K562 (cell line): Measurements from ENCODE around the gene CDC42EP5. TPM values are rescaled to one million over a fixed set of nuclear protein-coding genes. Genes with fewer than 3 reads are reported as not detected.

Experiments
- ADNP ChIP-seq: fragments of 200-800 bp; sonication (Bioruptor generic); IDR thresholded peaks from 2 replicates; pipeline ENCODE4 v1.6.1; 2016; ENCODE audit warnings: missing genetic modification characterization, missing compliant biosample characterization
- ATF1 ChIP-seq, 2 experiments: fragments of 450-650 bp in 1 of 2; IDR thresholded peaks; 2 replicates each; pipeline ENCODE4 v1.6.1; 2016; ENCODE audit warnings: missing compliant biosample characterization in 1 of 2, missing genetic modification characterization in 1 of 2
- HDAC1 ChIP-seq, 2 experiments: fragments of 450-650 bp; IDR thresholded peaks; 2 replicates each; pipeline ENCODE4 v1.6.1; 2016 to 2017; ENCODE audit warnings: inconsistent platforms in 1 of 2, mild to moderate bottlenecking in 1 of 2, moderate library complexity in 1 of 2
- MEIS2 ChIP-seq: fragments of 450-650 bp; IDR thresholded peaks from 2 replicates; pipeline ENCODE4 v1.6.1; 2014; ENCODE audit warnings: mild to moderate bottlenecking; ENCODE audit not compliant: partially characterized antibody
- POU5F1 ChIP-seq: fragments of 150-350 bp; IDR thresholded peaks from 2 replicates; pipeline ENCODE4 v1.6.1; 2014; ENCODE audit warnings: borderline replicate concordance, low read length, low read depth, mild to moderate bottlenecking; ENCODE audit not compliant: partially characterized antibody
- SMARCB1 ChIP-seq: IDR thresholded peaks from 2 replicates; pipeline ENCODE4 v1.6.1; 2011; ENCODE audit warnings: improper control_type of control experiment, low read depth; ENCODE audit not compliant: insufficient read length
- ZNF316 ChIP-seq: fragments of 450-650 bp; IDR thresholded peaks from 2 replicates; pipeline ENCODE4 v1.6.1; 2016
- ZNF347 ChIP-seq: fragments of 450-650 bp; formaldehyde crosslinking; IDR thresholded peaks from 2 replicates; pipeline ENCODE4 v1.4.0; 2020; ENCODE audit warnings: low read depth, mild to moderate bottlenecking, moderate library complexity
- polyA plus RNA-seq, 8 experiments: library from polyadenylated mRNA; depleted of rRNA in 4 of 8; stranded (reverse) in 5 of 8; unstranded in 3 of 8; fragments of >200 nt; fragmentation: Nextera tagmentation in 2 of 8; fragmentation: Illumina TruSeq in 1 of 8; extraction: Ambion mirVana in 2 of 8; extraction: Trizol in 1 of 8; gene quantifications; 2 replicates each; pipeline versions ENCODE4 v1.2.1 to v1.2.3, GENCODE V29; 2011 to 2014; ENCODE audit warnings: inconsistent platforms in 1 of 8, missing spikeins in 1 of 8
- total RNA-seq, 7 experiments: library from RNA; depleted of rRNA in 6 of 7; stranded (reverse); fragments of >200 nt in 6 of 7; fragmentation: Illumina TruSeq in 2 of 7; extraction: Trizol in 2 of 7; gene quantifications; 2 replicates each; pipeline versions ENCODE4 v1.2.1 to v1.2.3, GENCODE V29; 2011 to 2021; ENCODE audit warnings: low replicate concordance in 1 of 7
- TF ChIP-seq, protein P1 (sequence below): fragments of 450-650 bp; IDR thresholded peaks from 2 replicates; pipeline ENCODE4 v1.6.1; 2016; ENCODE audit warnings: low read depth
- TF ChIP-seq, protein P2 (sequence below): sonication (generic); formaldehyde crosslinking; IDR thresholded peaks from 2 replicates; pipeline ENCODE4 v1.8.1; 2023; ENCODE audit warnings: mild to moderate bottlenecking, missing genetic modification reagents
- TF ChIP-seq, protein P3 (sequence below): fragments of 250-450 bp; sonication (Bioruptor Pico); IDR thresholded peaks from 2 replicates; pipeline ENCODE4 v1.8.0; 2022; ENCODE audit warnings: inconsistent platforms
- TF ChIP-seq, protein P4 (sequence below): fragments of 450-650 bp; IDR thresholded peaks from one replicate; pipeline ENCODE4 v1.6.1; 2018; ENCODE audit warnings: mild to moderate bottlenecking, moderate library complexity; ENCODE audit not compliant: partially characterized antibody

CDC42EP5 gene
- total and polyA plus RNA-seq, 9 of the 15 experiments (the other 6 are each of a cell fraction or from before 2014, with no cell fraction given): 0.15 to 0.38 TPM; not detected in 7

DNA sequence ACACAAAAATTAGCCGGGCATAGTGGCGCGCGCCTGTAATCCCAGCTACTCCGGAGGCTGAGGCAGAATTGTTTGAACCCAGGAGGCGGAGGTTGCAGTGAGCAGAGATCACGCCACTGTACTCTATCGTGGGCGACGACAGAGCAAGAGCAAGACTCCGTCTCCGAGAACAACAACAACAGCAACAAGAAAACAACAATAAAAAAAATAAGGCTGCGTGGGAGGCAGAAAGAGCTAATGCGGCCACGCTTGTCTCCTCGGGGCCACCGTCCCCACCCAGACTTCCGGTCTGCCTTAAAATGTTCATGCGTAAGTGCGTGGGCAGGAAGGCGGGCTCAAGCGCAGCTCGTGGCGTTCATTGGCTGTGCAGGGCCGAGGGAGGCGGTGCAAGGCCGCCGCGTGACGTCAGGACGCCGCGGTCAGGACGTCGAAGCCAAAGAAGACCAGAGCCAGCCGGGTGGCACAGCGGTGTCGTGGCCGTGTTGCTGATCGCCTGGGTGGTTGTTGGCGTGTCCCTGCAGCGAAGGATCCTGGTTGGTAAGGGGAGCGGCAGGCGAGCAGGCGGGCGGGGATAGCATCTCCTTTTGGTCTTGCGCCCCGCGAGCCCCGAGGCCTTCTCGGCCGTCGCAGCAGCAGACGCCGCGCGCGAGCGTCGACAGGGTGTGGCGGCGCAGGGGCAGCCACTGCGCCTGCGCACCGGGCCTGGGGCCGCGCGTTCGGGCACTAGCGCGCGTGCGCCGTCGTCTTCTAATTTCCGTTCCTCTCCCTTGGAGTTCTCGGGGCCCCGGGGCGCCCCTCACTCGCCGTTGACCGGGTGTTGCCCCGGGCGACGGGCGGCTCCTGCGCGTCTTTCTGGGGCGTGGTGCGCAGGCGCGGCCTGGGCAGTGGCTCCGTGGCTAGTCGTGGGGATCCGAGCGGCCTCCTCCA is 24.1 kb downstream of the CDC42EP5 start, which contains the start of gene LENG8 (continued):
- TF ChIP-seq, protein P1, sequence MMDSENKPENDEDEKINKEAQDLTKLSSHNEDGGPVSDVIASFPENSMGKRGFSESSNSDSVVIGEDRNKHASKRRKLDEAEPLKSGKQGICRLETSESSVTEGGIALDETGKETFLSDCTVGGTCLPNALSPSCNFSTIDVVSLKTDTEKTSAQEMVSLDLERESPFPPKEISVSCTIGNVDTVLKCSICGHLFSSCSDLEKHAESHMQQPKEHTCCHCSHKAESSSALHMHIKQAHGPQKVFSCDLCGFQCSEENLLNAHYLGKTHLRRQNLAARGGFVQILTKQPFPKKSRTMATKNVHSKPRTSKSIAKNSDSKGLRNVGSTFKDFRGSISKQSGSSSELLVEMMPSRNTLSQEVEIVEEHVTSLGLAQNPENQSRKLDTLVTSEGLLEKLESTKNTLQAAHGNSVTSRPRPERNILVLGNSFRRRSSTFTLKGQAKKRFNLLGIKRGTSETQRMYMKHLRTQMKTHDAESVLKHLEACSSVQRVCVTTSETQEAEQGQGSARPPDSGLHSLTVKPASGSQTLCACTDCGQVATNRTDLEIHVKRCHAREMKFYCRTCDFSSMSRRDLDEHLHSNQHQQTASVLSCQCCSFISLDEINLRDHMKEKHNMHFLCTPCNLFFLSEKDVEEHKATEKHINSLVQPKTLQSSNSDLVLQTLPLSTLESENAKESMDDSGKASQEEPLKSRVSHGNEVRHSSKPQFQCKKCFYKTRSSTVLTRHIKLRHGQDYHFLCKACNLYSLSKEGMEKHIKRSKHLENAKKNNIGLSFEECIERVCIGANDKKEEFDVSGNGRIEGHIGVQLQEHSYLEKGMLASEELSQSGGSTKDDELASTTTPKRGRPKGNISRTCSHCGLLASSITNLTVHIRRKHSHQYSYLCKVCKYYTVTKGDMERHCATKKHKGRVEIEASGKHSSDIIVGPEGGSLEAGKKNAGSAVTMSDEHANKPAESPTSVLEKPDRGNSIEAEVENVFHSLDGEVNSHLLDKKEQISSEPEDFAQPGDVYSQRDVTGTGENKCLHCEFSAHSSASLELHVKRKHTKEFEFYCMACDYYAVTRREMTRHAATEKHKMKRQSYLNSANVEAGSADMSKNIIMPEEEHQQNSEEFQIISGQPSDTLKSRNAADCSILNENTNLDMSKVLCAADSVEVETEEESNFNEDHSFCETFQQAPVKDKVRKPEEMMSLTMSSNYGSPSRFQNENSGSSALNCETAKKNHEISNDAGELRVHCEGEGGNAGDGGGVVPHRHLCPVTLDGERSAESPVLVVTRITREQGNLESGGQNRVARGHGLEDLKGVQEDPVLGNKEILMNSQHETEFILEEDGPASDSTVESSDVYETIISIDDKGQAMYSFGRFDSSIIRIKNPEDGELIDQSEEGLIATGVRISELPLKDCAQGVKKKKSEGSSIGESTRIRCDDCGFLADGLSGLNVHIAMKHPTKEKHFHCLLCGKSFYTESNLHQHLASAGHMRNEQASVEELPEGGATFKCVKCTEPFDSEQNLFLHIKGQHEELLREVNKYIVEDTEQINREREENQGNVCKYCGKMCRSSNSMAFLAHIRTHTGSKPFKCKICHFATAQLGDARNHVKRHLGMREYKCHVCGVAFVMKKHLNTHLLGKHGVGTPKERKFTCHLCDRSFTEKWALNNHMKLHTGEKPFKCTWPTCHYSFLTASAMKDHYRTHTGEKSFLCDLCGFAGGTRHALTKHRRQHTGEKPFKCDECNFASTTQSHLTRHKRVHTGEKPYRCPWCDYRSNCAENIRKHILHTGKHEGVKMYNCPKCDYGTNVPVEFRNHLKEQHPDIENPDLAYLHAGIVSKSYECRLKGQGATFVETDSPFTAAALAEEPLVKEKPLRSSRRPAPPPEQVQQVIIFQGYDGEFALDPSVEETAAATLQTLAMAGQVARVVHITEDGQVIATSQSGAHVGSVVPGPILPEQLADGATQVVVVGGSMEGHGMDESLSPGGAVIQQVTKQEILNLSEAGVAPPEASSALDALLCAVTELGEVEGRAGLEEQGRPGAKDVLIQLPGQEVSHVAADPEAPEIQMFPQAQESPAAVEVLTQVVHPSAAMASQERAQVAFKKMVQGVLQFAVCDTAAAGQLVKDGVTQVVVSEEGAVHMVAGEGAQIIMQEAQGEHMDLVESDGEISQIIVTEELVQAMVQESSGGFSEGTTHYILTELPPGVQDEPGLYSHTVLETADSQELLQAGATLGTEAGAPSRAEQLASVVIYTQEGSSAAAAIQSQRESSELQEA: peak; percentile 97
- TF ChIP-seq SMARCB1 (no peak), HDAC1 (IDR thresholded peaks at IDR 0.05) (peak in 1 of 2 experiments; percentile 55; a peak in 1 of 4 replicates), ZNF316 (no peak; the same call in 1 of the 2 replicates), ATF1 (CRISPR knock-in tag; IDR thresholded peaks at IDR 0.05) (peak; percentile 65), ATF1 (tag; IDR thresholded peaks at IDR 0.05) (peak; percentile 99), ZNF347 (CRISPR knock-in tag) (no peak), MEIS2 (peak; percentile 90), POU5F1 (peak; percentile 58), ADNP (tag) (no peak)
- TF ChIP-seq, protein P2, sequence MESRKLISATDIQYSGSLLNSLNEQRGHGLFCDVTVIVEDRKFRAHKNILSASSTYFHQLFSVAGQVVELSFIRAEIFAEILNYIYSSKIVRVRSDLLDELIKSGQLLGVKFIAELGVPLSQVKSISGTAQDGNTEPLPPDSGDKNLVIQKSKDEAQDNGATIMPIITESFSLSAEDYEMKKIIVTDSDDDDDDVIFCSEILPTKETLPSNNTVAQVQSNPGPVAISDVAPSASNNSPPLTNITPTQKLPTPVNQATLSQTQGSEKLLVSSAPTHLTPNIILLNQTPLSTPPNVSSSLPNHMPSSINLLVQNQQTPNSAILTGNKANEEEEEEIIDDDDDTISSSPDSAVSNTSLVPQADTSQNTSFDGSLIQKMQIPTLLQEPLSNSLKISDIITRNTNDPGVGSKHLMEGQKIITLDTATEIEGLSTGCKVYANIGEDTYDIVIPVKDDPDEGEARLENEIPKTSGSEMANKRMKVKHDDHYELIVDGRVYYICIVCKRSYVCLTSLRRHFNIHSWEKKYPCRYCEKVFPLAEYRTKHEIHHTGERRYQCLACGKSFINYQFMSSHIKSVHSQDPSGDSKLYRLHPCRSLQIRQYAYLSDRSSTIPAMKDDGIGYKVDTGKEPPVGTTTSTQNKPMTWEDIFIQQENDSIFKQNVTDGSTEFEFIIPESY: 0 out of 2 replicates have a peak, but pooled peaks have one; percentile 45
- TF ChIP-seq, protein P3, sequence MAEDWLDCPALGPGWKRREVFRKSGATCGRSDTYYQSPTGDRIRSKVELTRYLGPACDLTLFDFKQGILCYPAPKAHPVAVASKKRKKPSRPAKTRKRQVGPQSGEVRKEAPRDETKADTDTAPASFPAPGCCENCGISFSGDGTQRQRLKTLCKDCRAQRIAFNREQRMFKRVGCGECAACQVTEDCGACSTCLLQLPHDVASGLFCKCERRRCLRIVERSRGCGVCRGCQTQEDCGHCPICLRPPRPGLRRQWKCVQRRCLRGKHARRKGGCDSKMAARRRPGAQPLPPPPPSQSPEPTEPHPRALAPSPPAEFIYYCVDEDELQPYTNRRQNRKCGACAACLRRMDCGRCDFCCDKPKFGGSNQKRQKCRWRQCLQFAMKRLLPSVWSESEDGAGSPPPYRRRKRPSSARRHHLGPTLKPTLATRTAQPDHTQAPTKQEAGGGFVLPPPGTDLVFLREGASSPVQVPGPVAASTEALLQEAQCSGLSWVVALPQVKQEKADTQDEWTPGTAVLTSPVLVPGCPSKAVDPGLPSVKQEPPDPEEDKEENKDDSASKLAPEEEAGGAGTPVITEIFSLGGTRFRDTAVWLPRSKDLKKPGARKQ: no peak
- TF ChIP-seq, protein P4, sequence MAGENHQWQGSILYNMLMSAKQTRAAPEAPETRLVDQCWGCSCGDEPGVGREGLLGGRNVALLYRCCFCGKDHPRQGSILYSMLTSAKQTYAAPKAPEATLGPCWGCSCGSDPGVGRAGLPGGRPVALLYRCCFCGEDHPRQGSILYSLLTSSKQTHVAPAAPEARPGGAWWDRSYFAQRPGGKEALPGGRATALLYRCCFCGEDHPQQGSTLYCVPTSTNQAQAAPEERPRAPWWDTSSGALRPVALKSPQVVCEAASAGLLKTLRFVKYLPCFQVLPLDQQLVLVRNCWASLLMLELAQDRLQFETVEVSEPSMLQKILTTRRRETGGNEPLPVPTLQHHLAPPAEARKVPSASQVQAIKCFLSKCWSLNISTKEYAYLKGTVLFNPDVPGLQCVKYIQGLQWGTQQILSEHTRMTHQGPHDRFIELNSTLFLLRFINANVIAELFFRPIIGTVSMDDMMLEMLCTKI: no peak
